MV-4-11 (cell line): ENCODE data around the gene THRB.

Source experiments
- DNase-seq: peaks from one replicate; lab custom pipeline; 2025; lab: John Stamatoyannopoulos, UW

The THRB gene

DNA sequence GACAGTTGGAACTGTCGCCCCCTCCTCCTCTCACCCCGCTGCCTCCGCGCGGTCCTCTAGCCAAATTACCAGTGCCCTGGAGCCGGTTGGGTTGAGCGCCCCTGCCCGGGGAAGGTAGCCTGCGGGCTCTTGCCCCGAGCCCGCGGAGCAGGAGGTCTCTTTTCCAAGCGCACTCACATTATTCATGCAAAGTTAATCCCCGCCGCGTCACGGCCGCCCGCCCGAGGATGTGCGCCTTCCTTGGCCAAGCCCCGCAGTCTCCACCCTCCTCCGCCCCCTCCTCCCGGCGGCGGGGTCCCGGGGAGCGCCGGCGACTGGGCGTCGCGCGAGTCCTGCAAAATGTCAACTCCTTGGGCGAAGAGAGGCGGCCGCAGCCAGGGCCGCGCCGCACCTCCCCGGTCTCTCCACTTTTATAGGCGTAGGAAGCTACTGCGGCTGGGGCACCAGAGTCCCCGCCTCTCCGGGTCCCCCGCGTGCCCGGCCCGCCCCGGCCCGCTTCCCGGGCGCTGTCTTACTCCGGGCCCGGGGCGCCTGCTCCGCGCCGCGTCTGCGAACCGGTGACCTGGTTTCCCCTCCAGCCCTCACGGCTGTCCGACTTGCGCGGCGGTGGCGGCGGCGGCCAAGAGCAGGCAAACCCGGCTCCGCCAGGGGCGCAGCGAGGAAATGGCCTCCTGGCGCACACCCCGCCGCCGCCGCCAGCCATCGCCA, at the start of gene THRB:
Gene THRB (minus strand): TSS at position 233 of the 708 bp plus-strand sequence.
- DNase-seq, result no peak

DNA sequence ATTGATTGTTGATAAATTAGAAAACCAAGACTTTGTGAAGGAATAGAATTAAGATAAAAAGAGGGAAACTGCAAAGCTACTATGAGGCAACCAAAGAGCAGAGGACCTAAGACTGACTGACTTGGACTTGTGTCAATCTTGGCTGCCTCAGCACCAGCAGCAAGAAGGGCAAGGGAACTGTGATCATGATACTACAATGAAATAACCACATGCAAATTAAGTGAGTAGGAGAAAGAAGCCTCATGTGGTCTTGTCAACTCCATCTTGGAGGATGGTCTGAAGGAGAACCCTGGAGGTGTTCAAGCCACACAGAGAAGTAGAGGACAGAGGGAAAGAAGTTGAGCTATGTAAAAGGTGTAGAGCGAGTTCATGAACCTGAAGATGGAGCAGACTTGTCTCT, 47.3 kb upstream of the THRB start:
- no peak for DNase-seq

DNA sequence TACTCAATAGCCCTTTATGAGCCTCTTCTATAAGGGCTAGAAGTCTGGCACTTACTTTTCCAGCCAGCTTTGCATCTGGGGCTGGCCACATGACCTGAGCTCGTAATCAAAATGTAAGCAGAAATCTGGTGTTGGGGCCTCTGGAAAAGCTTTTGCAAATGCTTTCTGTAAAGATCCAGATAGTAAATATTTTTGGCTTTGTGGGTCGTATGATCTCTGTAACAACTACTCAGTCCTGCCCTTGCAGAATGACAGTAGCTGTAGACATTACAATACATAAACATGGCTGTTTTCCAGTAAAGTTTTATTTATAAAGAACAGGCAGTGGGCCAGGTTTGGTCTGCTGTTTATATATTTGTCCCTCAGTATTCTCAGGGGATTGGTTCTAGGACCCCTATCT, 46.2 kb upstream of the THRB start:
- no peak for DNase-seq

DNA sequence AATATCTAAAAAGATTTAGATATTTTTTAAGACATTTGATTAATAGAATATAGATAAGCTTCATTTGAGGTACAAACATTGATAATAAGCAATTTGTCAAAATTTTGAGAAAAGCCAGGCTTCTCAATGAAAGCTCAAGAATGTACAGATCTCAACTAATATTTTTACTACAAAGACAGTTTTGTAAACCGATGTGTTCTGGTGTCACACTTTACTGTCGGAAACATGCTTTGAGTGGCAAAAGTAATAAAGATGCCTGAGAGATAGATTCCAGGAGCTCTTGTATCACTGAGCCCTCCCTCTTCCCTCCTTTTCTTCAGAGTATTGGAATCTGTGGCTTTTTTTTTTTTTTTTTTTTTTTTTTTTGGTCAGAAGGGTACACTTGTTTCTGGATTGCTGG, 45.0 kb upstream of the THRB start:
- no peak for DNase-seq

DNA sequence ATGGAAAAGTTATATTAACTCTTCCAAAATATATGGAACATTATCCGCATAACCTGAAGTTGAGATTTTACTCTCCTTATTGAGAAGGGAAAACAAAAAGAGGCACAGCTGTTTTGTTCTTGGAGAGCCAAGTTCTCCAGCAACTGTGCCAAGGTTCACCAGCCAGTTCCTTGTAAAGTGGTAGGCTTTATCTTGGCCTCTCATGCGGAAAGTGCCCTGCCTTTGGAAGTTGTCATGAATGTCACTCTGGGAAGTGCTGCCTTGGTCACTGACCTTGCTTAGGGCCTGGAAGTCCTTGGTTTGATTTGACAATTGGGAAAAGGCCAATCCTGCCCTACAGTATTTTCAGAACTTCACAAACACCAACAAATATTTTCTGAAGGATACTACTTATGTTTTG, 44.2 kb upstream of the THRB start:
- DNase-seq, result no peak

DNA sequence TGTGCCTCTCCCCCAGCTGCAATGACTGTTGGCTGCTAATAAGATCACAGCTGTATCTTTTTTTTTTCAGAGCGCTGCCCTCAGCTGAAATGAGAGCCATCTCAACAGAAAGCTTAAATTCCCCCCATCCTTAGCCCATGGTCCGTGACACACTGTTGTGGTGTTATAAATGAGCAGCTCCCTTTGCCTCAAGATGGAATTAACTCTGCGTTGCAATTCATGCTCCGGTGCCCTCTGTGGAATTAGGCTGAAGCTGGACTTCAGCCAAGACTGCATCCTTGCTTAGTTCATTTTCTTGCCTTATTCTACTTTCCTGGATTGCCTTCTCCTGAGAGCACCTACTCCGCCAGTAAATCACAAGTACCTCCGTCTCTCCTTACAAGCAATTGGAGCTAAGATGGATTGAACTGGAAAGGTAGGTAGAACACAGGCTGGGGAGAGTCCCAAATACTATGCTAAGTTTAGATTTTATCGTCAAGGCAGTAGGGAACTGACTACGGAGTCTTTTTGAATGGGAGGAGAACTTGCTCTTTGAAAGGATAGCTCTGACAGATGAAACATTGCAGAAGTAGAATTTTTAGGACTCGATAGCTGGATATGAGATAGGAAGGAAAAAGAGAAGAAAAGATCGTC, 39.0 kb upstream of the THRB start:
- no peak for DNase-seq

DNA sequence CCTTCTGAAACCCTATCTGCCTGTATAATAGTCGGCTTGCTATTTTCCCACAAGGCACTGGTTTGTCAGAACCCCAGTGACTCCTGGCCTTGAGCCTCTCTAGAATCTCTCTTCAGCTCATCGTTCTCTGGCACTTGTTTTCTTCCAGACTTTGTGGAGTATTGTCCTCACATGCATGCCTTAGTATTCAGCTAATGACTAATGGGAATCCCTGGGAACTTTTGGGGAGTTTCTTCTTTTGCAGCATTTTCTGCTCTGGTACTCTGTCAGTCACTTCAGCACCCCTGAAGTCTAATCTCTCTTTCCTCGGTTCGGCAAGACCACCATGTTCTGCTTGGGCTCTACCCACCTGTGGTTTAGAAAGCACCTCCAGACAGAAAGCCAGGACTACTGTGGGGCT, 35.8 kb upstream of the THRB start:
- no peak for DNase-seq

DNA sequence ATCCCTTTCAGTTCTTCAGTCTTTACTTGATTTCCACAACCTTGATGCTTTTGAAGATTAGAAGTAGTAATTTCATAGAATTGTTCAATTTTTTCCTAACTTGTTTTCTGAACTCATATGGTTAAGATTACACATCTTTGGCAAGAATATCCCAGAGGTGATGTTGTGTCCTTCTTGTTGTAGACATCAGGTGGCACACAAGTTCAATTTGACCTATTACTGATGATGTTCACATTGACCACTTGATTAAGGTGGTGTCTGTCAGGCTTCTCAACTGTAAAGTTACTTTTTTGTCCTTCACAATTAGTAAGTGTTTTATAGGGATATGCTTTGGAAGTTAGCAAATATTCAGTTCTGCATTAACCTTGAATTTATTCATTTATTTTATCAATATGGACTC, 34.6 kb upstream of the THRB start:
- DNase-seq, result no peak

DNA sequence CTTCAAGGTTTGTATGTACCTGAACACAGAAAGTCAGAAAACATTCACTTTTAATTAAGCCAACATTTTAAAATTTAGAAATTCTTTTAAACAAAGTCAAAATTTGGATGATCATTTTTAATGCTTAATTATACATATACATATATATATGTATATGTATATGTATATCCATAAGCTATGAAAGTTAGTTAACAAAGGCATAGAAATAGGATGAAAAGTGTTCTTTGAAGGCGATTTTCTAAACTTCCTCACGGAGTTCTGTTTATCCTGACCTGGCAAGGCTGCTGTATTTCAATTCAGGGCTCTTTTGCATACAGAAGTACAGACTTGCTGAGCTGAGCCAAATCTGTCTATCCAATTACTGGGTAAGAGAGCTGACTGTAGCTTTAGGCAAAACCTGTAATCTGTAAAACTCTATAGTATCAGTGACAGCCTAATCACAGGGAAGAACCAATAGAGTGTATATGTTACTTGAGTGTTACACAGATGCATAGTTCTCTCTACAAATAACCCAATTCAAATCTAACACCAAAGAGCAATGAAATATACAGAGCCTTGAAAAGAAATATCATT, 32.1 kb upstream of the THRB start:
- no peak for DNase-seq

DNA sequence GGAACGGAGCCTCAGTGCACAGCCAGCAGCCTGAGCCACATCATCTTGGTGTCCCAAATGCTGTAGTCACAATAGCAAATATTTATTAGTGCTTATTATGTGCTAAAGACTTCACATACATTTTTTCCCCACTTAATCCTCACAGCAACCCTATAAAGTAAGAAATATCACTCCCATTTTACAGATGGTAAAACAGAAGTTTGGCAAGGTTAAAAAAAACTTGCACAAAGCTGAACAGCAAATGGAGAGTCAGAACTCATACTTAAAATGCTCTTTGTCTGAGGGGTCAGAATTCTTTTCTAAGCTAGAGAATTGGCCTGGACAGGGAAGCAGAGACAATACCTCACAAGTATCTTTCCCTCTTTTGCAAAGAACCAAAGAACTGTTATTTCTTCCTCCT, 30.9 kb upstream of the THRB start:
- no peak for DNase-seq

DNA sequence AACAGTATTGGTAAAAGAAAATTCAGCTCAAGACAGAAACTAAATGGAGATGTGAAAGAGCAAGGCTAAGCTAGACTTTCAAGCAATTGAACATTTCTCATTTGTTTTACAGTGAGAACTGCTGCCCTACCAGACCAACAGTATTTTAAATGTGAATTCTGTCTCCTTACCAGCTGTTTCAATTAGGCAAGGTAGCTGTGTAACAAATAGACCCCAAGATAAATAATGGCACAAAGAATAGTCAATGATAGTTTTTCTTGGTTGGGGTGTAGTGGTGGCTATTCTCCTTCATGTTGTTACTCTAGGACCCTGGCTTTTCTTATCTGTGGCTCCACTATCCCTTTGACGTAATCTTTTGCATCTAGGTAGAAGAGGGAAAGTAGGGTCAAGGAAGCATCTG, 30.4 kb upstream of the THRB start:
- no peak for DNase-seq

DNA sequence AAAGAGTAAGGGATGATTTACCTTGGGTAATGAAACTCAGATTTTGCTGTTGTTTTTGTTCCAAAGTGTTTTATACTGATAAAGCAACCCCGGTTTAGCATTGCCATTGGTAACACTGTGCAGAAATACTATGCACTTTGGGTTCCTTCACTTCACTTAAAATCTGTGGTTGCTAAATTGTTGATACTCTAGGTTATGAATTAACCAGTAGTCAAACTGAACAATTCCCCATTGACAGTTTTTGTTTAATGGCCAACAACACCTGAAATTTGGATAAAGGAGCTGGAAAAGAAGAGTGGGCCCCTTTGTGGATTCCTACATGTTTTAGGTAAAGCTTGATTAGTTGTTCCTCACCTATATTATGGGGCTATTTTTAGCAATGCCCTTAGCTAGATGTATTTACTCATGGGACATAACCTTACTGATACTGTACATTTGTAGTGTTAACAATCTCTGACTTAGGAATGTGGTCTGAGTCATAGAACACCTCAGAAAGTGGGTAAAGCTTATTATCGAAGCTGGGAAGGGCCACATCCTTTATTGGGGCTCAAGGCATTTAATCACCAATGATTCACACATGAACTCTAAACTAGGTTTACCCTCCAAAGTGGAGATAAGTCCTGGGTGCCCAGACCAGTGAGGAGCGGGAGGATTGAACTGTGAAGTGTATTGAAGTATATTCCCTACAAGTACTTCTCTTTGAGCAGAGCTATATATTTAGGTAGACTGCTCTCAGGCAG, 29.5 kb upstream of the THRB start:
- no peak for DNase-seq

DNA sequence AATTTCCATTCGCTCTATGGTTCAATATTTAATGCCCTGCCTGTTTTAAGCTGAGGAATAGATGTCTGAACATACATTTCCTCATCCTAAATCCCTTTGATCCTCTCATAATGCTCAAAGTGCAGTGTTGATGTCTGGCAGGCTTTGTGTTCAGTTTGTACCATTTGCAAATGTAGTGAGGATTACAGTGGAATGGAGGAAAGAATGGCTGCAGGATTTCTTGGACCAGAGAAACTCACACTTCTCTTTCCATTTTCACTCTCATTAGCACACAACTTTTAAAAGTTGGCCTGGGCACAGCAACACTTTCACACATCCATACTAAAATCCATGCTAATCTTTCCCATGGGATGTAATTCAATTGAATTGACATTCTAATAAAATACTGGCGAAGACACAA, 28.6 kb upstream of the THRB start:
- DNase-seq, result no peak

DNA sequence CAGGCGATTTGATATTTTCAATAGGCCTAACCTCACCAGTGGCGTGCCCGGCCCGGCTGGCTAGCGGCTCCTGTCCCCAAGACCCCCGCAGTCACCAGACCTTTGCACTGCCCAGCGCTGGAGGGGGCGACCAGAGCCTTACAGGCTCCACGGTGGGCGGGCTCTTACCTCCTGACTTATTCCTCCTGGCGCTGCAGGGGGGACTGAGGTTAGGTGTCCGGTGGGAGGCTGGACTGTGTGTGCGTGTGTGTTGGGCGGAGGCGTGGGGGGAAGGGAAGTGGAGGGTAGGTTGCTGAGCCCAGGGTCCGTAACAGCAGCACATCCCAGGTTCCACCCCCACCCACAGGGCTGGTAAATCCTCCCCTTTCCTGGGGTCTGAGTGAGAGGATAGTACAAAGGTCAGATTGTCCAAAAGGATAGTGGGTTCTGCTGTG, 27.5 kb upstream of the THRB start:
- no peak for DNase-seq

DNA sequence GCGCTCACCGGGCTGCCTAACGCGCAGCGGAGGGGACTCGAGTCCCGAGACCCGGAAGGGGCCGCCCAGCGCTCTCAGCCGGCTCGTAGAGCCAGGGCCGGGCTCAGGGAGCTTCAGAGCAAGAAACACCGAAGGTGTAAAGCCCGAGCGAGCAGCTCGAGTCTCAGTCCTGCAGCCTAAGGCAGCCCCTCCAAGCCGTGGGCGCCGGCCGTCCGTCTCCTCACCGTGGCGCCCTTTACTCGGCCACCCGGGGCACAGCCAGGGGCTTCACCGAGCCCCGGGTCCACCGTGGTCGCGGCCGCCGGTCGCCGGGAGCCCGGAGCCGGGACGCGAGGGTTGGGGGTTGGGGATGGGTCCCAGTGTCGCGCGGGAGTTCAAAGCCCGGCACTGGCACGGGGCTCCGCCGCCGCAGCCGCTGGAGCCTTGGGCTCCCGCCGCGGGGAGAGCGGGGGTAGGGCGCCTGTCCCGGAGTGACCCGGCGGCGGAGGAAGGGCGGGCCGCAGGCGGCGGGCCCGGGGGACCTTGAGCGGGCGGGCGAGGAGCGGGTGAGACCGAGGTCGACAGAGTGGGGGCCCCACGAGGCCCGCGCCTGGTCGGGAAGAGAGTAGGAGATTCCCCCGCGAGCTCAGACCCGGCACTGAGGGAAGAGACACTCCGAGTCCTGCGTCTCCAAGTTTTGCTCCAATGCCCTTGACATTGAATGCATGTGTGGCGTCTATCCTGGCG, 26.9 kb upstream of the THRB start:
- no peak for DNase-seq

DNA sequence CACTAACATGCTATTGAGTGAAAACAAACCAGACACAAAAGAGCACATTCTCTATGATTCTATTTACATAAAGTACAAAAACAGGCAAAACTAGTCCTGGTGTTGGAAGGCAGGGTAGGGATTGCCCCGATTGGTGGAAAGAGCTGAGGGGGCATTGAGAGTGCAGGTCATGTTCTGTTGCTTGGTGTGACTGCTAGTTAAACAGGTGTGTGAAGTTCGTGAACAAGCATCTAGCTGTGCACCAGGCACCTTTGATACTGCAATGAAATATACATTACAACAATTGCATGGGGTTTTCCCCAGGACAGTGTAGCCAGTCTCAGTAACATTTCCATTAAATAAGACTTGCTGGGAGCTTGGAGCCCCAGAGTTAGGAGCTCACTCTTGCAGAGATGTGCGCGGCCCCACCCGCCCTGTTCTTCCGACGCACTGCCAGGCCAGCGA, 26.3 kb upstream of the THRB start:
- no peak for DNase-seq

DNA sequence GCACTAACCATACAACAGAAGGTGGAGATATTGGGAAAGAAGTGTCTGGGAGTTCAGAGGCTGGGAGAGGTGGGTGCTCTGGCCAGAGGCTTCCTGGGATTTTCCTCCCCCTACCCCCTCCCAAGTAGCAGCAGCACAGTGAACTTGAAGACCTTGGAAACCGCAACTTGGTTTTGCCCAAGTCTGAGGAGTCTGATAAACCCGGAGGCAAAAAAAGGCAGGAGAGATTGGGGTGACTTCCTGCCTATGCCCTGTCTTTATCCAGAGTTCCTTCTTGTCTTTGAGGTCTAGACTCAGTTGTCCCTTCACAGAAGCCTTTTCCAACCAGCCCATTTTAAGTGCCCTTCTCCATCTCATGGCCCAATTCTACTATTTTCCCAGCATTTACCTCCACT, 25.4 kb upstream of the THRB start:
- no peak for DNase-seq

DNA sequence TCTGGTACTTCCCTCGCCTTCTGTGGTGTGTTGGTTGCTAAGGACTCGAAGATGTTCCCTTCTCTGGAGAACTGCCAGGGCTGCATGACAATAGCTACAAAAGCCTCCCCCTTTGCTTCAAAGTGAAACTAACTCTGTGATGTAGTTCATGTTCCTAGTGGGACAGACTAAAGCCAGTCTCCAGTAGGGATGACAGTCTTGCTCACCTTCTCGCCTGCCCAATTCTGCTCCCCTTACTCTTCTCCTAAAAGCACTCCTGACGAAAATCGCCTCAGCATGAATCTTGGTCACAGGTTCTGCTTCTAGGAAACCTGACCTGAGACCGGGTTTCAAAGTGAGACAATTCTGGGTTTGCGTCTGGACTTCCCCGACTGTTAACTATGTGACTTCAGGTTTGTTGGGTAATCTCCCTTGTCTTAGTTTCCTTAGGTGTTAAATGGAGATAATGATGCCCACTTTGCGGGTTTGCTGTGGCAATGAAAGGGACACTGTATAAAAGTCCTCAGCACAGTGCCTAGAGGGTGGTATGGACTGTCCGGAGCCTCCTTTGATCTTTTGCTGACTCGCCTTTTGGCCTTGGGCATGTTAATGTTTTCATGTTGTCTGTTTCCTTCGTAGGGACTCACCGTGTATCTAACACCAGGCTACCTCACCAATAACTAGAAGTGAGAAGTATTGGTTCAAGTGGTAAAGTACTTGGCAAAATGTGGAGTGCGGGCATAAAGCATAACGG, 24.9 kb upstream of the THRB start:
- no peak for DNase-seq

DNA sequence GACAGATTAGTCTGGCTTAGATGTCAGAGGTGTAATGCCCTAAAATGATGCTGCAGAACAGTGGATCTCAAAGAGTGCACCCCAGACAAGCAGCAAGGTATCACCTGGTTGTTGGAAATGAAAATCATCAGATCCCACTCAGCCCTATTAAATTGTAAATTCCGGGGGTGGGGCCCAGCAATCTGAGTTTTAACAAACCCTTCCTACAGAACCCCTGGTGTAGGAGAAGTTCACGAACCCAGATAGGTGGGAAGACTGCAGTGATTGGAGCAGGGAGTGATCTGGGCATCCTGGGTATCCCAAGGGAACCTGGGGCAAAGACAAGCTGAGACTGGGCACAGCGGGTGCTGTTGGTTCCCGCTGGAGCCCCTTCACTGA, 24.3 kb upstream of the THRB start:
- no peak for DNase-seq

DNA sequence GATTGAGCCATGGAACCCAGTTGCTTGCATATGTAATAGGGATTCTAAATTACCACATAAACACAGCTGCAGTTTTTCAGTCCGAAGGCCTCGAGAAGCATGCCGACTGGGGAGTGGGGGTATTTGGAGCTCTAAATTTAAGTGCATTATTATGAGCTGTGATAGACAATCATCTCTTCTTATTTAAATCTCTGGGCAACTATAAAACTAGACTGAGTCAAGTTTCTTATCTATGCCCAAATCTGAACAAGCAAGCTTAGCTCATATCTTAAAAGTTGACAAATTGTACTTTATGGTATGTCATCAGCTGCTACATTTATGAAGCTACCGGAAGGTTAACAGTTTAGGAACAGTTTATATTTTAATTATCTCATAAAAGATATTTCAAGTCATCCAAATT, 19.5 kb upstream of the THRB start:
- DNase-seq, result no peak

DNA sequence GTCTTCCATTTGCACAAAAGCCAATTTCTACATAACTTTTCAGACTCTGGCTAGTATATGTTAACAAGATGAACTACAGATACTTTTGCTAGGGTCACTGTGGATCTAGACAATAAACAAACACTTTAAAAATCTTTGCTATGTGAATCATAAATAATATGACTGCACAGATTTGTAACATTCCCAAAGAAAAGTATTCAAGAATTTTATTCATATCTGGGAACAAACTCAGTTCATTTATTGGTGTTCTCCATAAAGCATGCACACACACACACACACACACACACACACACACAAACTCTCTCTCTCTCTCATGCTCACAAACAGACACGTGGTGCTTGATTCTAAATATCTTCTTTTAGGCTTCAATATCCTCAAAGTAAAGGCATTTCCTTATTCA, 18.8 kb upstream of the THRB start:
- DNase-seq, result no peak
